GM18907 (cell line): ENCODE data around the gene TWNK.
"Not testable (repeated sequence)": the region's sequence is repeated elsewhere in the genome, so short reads cannot be mapped to it uniquely, and the experiment has no call there.

ENCODE experiments used
- ATAC-seq: cut with Tn5 transposase; IDR thresholded peaks from one replicate; pipeline ENCODE4 v1.9.1; 2021; ENCODE audit warnings: mild to moderate bottlenecking, moderate library complexity; ENCODE audit not compliant: unreplicated experiment

TWNK gene

DNA sequence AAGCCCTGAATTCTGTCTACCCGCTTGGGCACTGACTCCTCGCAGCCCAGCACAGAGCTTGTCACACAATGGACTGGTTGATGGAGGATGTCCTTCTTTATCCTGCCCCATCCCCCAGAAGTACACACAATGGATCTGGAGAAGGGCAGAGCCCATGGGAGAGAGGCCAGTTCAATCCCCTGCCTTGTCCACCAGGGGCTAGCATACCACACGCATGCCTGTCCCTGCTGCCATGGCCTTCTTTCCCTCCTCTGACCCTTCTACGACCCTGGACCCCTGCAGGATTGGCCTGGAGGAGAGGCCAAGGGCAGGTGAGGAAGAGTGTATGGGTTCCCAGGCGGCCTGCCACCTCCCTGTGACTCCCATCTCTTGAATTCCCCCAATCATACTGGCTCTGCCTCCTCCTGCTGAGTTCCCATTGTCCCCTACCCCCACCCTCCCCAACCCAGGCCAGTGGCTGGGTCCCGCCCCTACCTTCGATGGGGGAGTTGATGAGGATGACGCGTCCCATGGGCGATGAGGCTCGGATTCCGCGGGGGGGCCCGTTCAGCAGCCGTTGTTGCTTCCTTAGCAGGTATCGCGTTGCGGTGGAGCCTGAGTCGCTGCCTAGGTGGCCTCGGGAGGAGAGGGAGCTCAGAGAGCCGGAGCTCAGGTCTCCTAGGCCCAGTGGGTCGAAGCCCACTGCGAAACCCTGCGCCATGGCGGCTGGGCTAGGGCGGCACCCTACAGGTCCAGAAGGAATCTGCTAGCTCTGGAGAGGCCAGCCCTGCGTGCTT lies 42.4 kb downstream of the TWNK start:
- ATAC-seq = no peak

DNA sequence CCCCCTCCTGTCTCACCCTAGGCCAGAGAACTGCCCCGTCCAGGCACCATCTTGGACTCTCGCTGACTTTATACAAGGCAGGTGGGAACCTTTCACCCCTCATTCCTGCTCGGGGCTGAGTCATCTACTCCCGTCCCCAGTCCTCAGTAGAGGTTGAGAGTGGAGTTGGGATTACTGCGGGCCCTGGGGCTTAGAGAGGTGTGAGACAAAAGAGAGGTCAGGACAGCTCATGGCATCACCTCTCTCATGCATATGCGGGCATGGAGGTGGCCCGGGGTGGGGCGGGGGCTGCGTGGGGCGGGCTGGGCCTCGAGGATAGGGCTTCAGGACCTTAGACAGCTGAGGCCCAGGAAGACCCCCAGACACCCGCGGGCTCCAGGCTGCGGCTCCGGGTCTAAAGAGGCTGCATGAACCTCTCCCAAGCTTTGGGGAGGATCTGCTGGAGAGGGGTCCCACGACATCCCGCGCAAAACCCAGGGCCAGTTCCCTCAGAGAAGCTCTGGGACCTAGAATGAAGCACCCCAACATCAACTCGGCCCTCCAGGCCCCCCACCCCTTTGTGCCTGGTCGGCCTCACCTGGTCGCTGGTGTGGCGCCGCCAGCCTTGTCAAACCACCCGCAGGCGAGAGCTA lies 43.3 kb downstream of the TWNK start:
- no peak for ATAC-seq

DNA sequence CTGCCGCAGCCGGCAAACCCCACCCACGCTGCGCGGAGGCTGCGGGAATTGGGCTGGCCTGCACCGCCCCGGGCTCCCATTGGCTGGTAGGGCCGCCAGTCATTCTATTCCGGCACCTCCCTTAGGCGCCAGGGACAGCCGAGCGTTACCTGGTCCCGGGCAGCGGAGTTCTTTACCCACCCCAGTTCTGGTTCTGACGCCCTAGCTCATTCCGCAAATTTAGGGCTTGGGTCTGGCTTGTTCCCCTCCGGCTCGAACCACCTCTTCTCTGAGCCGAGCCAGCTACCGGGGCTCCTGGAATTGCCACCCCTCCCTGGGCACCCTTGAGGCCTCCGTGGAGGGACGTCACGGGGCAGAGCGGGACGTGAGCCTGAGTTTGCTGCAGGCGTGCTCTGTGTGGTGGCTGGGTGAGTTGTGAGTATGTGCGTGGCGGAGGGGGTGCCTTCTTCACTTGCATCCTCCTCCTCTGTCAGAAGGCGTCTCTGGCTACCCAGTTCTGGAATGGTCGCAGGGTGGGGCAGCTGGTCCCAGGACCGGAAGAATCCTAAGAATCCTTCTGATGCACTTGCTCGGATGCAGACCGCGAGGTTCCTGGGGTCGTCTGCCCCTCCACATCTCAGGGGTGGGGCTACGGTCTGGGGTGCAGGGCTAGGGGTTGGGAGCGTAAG lies 43.9 kb downstream of the TWNK start, which contains the start of the genes PDZD7 and SFXN3:
PDZD7 (minus strand) TSS at position 2 of the 668 bp plus-strand sequence. CDS start 910 bp downstream, outside the sequence.
SFXN3 (plus strand) TSS at position 107 of the 668 bp plus-strand sequence. CDS start 3,461 bp downstream, outside the sequence.
- ATAC-seq = peak; percentile 89

DNA sequence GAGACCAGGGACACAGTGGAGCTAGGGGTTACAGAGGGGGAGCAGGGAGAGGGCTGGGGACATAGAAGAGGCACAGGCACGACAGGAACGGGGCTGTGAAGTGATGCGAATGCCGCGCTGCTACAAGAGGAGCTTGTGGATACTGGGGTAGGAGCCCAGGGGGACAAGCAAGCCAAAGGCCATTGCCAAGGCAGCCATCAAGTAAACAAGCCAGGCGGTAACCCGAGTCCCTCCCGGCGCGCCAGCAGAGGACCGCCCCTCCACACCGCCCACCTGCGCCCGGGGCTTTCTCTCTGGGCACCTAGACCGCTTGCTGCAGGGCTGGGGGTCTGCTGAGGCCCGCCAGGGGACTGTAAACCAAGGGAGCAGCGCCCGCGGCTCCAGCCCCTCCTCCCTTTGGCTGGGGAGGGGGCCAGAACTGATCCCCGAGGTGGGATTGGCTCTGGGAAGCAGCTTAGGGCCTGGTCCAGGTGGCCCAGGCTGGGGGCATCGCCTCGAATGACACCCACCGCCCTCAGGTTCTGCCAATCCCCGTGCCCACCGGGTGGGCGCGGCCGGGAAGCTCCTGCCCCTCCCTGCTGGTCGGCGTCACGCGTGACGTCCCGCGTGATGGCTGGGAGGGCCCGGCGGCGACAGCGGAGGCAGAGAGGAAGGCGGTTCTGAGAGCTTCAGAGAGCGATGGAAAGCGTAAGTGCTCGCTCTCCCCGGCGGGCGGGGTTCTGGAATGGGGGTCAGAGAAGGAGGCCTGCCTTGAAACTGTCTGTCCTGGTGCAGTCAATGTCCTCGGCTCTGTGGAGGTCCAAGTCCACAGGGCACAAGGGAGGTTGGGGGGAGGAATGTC lies 44.7 kb downstream of the TWNK start:
- peak; percentile 2 for ATAC-seq

- no peak for ATAC-seq
Measured at GRCh38 chr10:101032637-101033224, 45.4 kb downstream of the TWNK start.

- ATAC-seq = no peak
Measured at GRCh38 chr10:101033276-101033675, 45.9 kb downstream of the TWNK start.

DNA sequence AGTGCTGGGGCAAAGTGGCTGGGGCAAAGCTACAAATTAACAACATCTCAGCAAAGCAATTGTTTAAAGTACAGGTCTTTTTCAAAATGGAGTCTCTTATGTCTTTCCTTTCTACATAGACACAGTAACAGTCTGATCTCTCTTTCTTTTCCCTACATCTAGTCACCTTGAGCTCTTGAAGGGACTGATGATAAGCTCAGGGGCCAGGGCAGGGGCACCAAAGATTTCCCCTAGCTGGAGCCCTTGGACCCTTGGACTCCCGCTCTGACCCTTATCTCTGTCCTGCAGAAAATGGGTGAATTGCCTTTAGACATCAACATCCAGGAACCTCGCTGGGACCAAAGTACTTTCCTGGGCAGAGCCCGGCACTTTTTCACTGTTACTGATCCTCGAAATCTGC lies 47.1 kb downstream of the TWNK start:
- not testable (repeated sequence) for ATAC-seq

DNA sequence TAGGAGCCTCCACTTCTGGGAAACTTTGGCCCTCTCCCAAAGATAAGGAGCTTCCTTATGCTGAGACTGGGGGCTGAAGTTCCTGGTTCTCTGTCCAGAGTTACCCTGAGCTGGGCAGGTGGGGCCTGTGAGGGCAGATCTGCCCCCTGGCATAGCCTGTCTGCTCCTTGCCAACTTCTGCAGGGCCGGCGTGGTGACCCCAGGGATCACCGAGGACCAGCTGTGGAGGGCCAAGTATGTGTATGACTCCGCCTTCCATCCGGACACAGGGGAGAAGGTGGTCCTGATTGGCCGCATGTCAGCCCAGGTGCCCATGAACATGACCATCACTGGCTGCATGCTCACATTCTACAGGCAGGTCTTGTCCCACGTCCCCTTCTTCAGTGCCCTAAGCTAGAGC lies 48.0 kb downstream of the TWNK start:
- ATAC-seq = no peak

- no peak for ATAC-seq
Measured at GRCh38 chr10:101035916-101036702, 48.8 kb downstream of the TWNK start.

DNA sequence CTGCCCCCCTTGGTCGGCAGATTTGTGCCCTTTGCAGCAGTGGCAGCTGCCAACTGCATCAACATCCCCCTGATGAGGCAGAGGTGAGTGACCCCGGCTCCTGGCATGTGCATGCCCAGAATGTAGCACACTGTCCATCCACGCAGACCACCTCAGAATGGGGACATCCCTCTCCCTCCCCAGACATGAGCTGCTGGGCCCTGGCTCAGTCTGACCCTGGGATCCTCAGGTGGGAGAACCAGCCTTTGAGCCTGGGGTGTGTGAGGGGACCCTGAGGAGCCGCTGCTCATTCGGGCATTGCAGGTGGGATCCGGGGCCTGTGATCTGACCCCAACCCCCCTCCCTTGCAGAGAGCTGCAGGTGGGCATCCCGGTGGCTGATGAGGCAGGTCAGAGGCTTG lies 49.4 kb downstream of the TWNK start:
- no peak for ATAC-seq

GRCh38 chr10:101038484-101038883 lies 51.1 kb downstream of the TWNK start:
- ATAC-seq = no peak

GRCh38 chr10:101040061-101040460 lies 52.7 kb downstream of the TWNK start:
- no peak for ATAC-seq

GRCh38 chr10:101040851-101041250 lies 53.5 kb downstream of the TWNK start:
- ATAC-seq = no peak

DNA sequence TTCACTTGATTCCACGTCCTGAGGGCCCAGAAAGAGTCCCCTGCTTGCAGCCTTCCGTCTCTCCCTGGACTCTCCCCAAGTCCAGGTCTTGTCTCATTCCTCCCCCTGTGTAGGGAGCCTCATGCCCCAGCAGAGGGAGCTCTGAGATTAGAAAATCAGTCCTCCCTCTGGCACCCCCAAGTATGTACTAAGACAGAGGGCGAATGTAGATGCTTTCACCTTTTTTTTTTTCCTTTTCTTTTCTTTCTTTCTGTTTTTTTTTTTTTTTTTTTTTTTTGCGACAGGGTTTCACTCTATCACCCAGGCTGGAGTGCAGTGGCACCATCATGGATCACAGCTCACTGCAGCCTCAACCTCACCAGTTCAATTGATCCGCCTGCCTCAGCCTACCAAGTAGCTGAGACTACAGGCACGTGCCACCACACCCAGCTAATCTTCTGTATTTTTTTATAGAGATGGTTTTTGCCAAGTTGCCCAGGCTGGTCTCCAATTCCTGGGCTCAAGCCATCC lies 54.0 kb downstream of the TWNK start:
- ATAC-seq = peak; percentile 64

GRCh38 chr10:101042118-101042517 lies 54.8 kb downstream of the TWNK start:
- ATAC-seq = no peak

- ATAC-seq = peak; percentile 92
Measured at GRCh38 chr10:101042667-101043362, 55.5 kb downstream of the TWNK start.

GRCh38 chr10:101043363-101043707 lies 56.0 kb downstream of the TWNK start:
- no peak for ATAC-seq
